Adrenal gland (tissue), 12 donors: ENCODE results near the gene ZNF18. TPM values are rescaled to one million over a fixed set of nuclear protein-coding genes. Genes with fewer than 3 reads are reported as not detected.

Experiments
- DNase-seq, 7 donors: peaks; one replicate each; pipeline ENCODE4 v3.0.0-alpha.2; 2019 to 2020
- H3K27ac ChIP-seq, 5 donors: fragments of 200-600 bp; sonication (generic) in 4 of 5; 1 replicate in 3 of 5; 2 replicates in 2 of 5; pipeline versions ENCODE4 v1.5.1 to v1.8.0; 2016 to 2020; ENCODE audit warnings: mild to moderate bottlenecking in 1 of 5
- H3K27me3 ChIP-seq: fragments of 200-600 bp; 2 replicates; pipeline ENCODE4 v1.8.0; 2021
- H3K36me3 ChIP-seq, 2 donors: fragments of 200-600 bp; replicated peaks in 1 of 2; 1 replicate in 1 of 2; 2 replicates in 1 of 2; pipeline versions ENCODE4 v1.5.1 to v1.8.0; 2018 to 2022
- H3K4me1 ChIP-seq, 2 donors: fragments of 200-600 bp; replicated peaks in 1 of 2; 1 replicate in 1 of 2; 2 replicates in 1 of 2; pipeline versions ENCODE4 v1.5.1 to v1.8.0; 2018 to 2021
- H3K4me3 ChIP-seq, 4 donors: fragments of 200-600 bp; sonication (generic) in 3 of 4; one replicate each; pipeline ENCODE4 v1.5.1; 2016 to 2018
- H3K9me3 ChIP-seq, 3 donors: fragments of 200-600 bp; sonication (generic) in 1 of 3; replicated peaks in 1 of 3; 1 replicate in 2 of 3; 2 replicates in 1 of 3; pipeline versions ENCODE4 v1.5.1 to v1.8.0; 2016 to 2021
- POLR2A ChIP-seq, 2 donors: fragments of 450-650 bp; IDR thresholded peaks; one replicate each; pipeline ENCODE4 v1.6.1; 2017; ENCODE audit warnings: antibody characterized with exemption in 2 of 2, mild to moderate bottlenecking in 2 of 2, moderate library complexity in 1 of 2
- whole genome bisulfite sequencing, 4 donors: extraction: QIAGEN DNeasy Blood & Tissue Kit in 2 of 4; methylation state at CpG; one replicate each; pipeline versions ENCODE4 v1.1.5 to v1.1.7; 2013 to 2017; 5-methylcytosine and 5-hydroxymethylcytosine counted together
- intact Hi-C, 2 donors: fragments of 100-400 bp; cut with DNase I; formaldehyde crosslinking; loops; one replicate each; pipeline versions ENCODE4 v1.14.1 to v1.15.0; 2022 to 2023
- polyA plus RNA-seq, 3 donors: library from polyadenylated mRNA; stranded (reverse); fragments of 200-250 nt in 2 of 3; fragments of 350-450 nt in 1 of 3; fragmentation: Illumina TruSeq in 1 of 3; extraction: RNeasy Lipid Tissue Mini Kit (QIAGEN cat#74804) in 1 of 3; gene quantifications; one replicate each; pipeline ENCODE4 v1.2.3, GENCODE V29; 2013 to 2014
- total RNA-seq, 9 donors: library from RNA; depleted of rRNA in 4 of 9; stranded (reverse); fragments of >200 nt in 4 of 9; fragments of 120-200 nt in 1 of 9; fragmentation: NEBNext Ultra II Directional in 1 of 9; extraction: Animal tissue kit (Norgen Biotek cat#: 25700) in 1 of 9; gene quantifications; one replicate each; pipeline versions ENCODE4 v1.1.0 to v1.2.4, GENCODE V29; 2013 to 2023
- TF ChIP-seq, protein P1 (sequence below), 6 experiments: fragments of 450-650 bp in 4 of 6; fragments of 200-600 bp in 2 of 6; sonication (generic) in 1 of 6; IDR thresholded peaks; 1 replicate in 5 of 6; 2 replicates in 1 of 6; pipeline versions ENCODE4 v1.5.1 to v1.8.0; 2016 to 2021; ENCODE audit warnings: antibody characterized with exemption in 6 of 6, mild to moderate bottlenecking in 2 of 6, moderate library complexity in 1 of 6
- donor health status: healthy with polysubstance abuse.
- donor health status: Bipolar disorder and iron deficiency.
- donor health status: DM: yes; HTN: yes; CAD: no.
- donor health status: DM: no; HTN: no; CAD: no.
- donor health status: DM: no; HTN: no; CAD: no.
- donor health status: DM: yes; HTN: yes; CAD: no.

ZNF18 gene
- total and polyA plus RNA-seq, 12 donors: 3.4 to 17.5 (median 6.3) TPM

DNA sequence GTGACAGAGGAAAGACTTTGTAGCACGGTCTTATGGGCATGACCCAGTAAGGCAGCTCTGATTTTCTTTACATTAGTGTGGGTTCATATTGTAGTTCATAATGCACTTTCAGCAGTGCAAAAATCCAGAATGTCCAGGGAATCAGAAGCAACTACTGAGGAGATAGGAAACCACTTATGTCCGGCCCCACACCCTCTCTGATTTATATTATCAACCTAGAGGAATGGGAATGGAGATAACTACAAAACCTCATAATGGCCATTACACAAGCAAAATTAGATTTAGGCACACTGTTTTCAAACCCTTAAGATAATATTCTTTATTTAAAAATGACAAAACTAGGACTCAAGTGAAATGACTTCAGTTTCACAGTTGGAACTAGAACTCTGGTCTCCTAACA lies 31.3 kb upstream of the ZNF18 start:
- no peak for DNase-seq
- H3K27me3 ChIP-seq: no peaks in the 10 kb centered on the region
- H3K4me1 ChIP-seq: peaks cover 12 to 34% of the 10 kb centered on the region in 2 donors
- WGBS, 4 donors: 89 to 95% (median 92%) methylated on average over 2 of the region's 2 CpGs
- no peaks in the 10 kb centered on the region for H3K36me3 ChIP-seq
- no peak for TF ChIP-seq POLR2A (IDR thresholded peaks at IDR 0.05)
- TF ChIP-seq, protein P1, sequence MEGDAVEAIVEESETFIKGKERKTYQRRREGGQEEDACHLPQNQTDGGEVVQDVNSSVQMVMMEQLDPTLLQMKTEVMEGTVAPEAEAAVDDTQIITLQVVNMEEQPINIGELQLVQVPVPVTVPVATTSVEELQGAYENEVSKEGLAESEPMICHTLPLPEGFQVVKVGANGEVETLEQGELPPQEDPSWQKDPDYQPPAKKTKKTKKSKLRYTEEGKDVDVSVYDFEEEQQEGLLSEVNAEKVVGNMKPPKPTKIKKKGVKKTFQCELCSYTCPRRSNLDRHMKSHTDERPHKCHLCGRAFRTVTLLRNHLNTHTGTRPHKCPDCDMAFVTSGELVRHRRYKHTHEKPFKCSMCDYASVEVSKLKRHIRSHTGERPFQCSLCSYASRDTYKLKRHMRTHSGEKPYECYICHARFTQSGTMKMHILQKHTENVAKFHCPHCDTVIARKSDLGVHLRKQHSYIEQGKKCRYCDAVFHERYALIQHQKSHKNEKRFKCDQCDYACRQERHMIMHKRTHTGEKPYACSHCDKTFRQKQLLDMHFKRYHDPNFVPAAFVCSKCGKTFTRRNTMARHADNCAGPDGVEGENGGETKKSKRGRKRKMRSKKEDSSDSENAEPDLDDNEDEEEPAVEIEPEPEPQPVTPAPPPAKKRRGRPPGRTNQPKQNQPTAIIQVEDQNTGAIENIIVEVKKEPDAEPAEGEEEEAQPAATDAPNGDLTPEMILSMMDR (IDR thresholded peaks at IDR 0.05): no peak
- no peaks in the 10 kb centered on the region for H3K9me3 ChIP-seq
- no peak overlapping the region for H3K4me3 ChIP-seq
- intact Hi-C loops: loop anchor here in 1 of 2 donors (10.0 kb wide), 1 partner anchor 86 kb away; no protein-coding TSS in a partner anchor
- H3K27ac ChIP-seq: no peak overlapping the region

DNA sequence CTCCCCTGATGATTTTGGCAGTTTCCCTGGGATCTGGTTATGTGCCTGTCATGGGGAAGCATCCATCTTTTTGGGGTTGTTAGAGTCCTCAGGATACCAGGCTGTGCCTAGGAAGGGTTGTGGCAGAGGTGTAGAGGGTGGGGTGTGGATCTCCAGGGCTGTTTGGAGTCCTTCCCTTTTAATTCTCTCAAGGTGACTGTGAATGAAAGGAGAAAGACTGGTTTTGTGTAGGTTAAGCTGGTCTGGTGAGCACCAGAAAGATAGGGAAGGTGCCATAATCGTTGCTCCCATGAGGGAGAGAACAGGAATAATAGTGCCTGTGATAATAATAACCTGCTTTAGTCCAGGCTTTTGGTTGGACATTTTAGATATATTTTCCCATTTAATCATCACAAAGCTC lies 30.4 kb upstream of the ZNF18 start:
- 93 to 100% (median 99%) methylated on average over 1 of the region's 1 CpG for WGBS, 4 donors
- H3K4me1 ChIP-seq: peaks cover 13 to 42% of the 10 kb centered on the region in 2 donors
- H3K9me3 ChIP-seq: no peaks in the 10 kb centered on the region
- DNase-seq: no peak
- intact Hi-C loops: loop anchor here in 1 of 2 donors (10.0 kb wide), 1 partner anchor 87 kb away; no protein-coding TSS in a partner anchor
- no peak overlapping the region for H3K4me3 ChIP-seq
- H3K27me3 ChIP-seq: no peaks in the 10 kb centered on the region
- TF ChIP-seq POLR2A (IDR thresholded peaks at IDR 0.05): no peak
- TF ChIP-seq, protein P1 (IDR thresholded peaks at IDR 0.05): no peak
- no peaks in the 10 kb centered on the region for H3K36me3 ChIP-seq
- no peak overlapping the region for H3K27ac ChIP-seq

DNA sequence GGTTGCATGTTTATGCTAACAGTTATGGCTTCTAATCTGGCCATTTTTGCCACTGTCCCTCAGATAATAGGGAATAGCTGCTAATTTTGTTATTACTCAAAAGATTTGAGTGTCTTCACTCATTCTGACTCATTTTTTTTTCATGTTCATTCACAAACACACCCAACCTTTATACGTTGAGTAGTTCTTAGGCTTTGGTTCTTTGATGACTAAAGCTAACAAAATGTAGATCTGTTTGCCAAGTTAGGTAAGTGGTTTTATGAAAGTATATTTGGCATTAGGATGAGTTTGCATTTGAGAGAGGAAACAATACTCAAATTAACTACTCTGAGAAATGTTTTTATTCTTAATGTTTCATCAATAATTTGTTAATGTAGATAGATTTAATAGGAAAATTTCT lies 27.1 kb upstream of the ZNF18 start:
- Histone ChIP-seq H3K27me3 (no peaks in the 10 kb centered on the region), H3K4me3 (no peak overlapping the region), H3K27ac (no peak overlapping the region), H3K4me1 (peaks cover 12 to 39% of the 10 kb centered on the region in 2 donors), H3K9me3 (no peaks in the 10 kb centered on the region), H3K36me3 (no peaks in the 10 kb centered on the region)
- WGBS, 4 donors: 30 to 52% (median 41%) methylated on average over 1 of the region's 1 CpG
- intact Hi-C loops: loop anchor here in 1 of 2 donors (10.0 kb wide), 1 partner anchor 90 kb away; no protein-coding TSS in a partner anchor
- no peak for DNase-seq
- TF ChIP-seq, protein P1 (IDR thresholded peaks at IDR 0.05): no peak
- TF ChIP-seq POLR2A (IDR thresholded peaks at IDR 0.05): no peak

DNA sequence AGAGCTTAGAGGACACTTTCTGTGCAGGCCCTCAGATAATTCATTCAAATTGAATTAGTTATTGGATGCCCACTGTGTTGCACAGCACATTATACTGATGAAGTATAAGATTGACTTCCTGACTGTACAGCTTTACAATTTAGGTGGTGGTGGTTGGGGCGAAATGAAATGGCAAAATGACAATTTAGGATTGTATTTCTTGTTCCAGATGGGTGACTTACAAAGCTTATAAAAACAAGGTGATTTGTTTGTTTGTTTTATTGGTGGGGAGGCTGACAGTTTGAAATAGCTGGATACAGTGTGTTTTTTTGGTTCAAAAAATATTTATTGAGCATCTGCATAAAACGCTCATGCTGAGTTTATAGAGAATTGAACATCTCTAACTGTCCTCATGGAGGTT lies 25.0 kb upstream of the ZNF18 start:
- no peaks in the 10 kb centered on the region for H3K36me3 ChIP-seq
- H3K4me1 ChIP-seq: peaks cover 12 to 39% of the 10 kb centered on the region in 2 donors
- no peaks in the 10 kb centered on the region for H3K9me3 ChIP-seq
- TF ChIP-seq POLR2A (IDR thresholded peaks at IDR 0.05): no peak
- TF ChIP-seq, protein P1 (IDR thresholded peaks at IDR 0.05): no peak
- 84 to 90% (median 88%) methylated on average over 2 of the region's 2 CpGs for WGBS, 4 donors
- H3K27me3 ChIP-seq: no peaks in the 10 kb centered on the region
- DNase-seq: no peak
- H3K4me3 ChIP-seq: peak overlapping the region in 1 of 4 donors; percentile 99
- H3K27ac ChIP-seq: no peak overlapping the region
- intact Hi-C loops: loop anchor here in 1 of 2 donors (10.0 kb wide), 1 partner anchor 92 kb away; no protein-coding TSS in a partner anchor
